ENCODE measurements around the gene WWP2.

DNA sequence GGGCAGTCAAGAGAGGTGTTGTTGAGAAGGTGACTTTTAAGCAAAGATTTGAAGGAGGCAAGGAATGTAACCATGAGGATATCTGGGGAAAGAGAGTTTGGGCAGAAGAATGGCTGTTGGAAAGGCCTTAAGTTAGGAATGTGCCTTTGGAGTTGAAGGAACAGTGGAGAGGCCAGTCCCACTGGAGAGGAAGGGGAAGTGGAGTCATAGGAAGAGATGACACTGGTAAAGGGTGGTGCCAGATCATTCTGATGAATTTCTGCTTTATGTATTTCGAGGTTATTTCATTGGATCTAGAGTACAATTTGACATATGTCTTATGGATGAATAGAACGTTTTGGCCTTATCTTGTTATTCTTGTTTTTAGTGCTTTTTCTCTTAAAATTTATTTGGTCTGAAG, 93.5 kb downstream of the WWP2 start:
- TF ChIP-seq POLR2A (IDR thresholded peaks at IDR 0.05), result no peak
- TF ChIP-seq CTCF (IDR thresholded peaks at IDR 0.05), result no peak

Data from ovary (tissue), 3 donors.